HG03039 (cell line): ENCODE results near the gene GATAD2A.
"Not testable (repeated sequence)": the region's sequence is repeated elsewhere in the genome, so short reads cannot be mapped to it uniquely, and the experiment has no call there.

Source experiments
- ATAC-seq: cut with Tn5 transposase; IDR thresholded peaks from one replicate; pipeline ENCODE4 v1.9.1; 2021; ENCODE audit warnings: mild to moderate bottlenecking, moderate library complexity; ENCODE audit not compliant: unreplicated experiment

The GATAD2A gene

GRCh38 chr19:19463348-19464117, 58.1 kb downstream of the GATAD2A start:
- ATAC-seq = no peak

GRCh38 chr19:19464339-19465098, 59.0 kb downstream of the GATAD2A start:
- ATAC-seq = no peak

GRCh38 chr19:19465436-19466070, 60.1 kb downstream of the GATAD2A start:
- no peak for ATAC-seq

- no peak for ATAC-seq
Observed at GRCh38 chr19:19466201-19466600, 60.7 kb downstream of the GATAD2A start.

- no peak for ATAC-seq
Observed at GRCh38 chr19:19468424-19469050, 63.1 kb downstream of the GATAD2A start.

GRCh38 chr19:19470579-19470978, 65.1 kb downstream of the GATAD2A start:
- ATAC-seq = no peak

- no peak for ATAC-seq
Observed at GRCh38 chr19:19471682-19472081, 66.2 kb downstream of the GATAD2A start.

- not testable (repeated sequence) for ATAC-seq
Observed at GRCh38 chr19:19472106-19472505, 66.6 kb downstream of the GATAD2A start.

GRCh38 chr19:19475015-19475765, 69.7 kb downstream of the GATAD2A start:
- no peak for ATAC-seq

- ATAC-seq = no peak
Observed at GRCh38 chr19:19475849-19476828, 70.7 kb downstream of the GATAD2A start.

- no peak for ATAC-seq
Observed at GRCh38 chr19:19477705-19478383, 72.4 kb downstream of the GATAD2A start.

- peak; percentile 53 for ATAC-seq
Observed at GRCh38 chr19:19480688-19481087, 75.2 kb downstream of the GATAD2A start.

GRCh38 chr19:19482809-19483596, 77.5 kb downstream of the GATAD2A start:
- no peak for ATAC-seq

GRCh38 chr19:19485161-19485997, 79.9 kb downstream of the GATAD2A start:
- ATAC-seq = no peak

GRCh38 chr19:19485998-19486290, 80.5 kb downstream of the GATAD2A start:
- no peak for ATAC-seq

GRCh38 chr19:19486343-19487076, 81.0 kb downstream of the GATAD2A start:
- ATAC-seq = no peak
